HG03520 (cell line): ENCODE data around the gene PHACTR1.
A peak's percentile ranks its signal among the peaks of the same experiment; 100 is the strongest.

ENCODE experiments used
- ATAC-seq: cut with Tn5 transposase; IDR thresholded peaks from one replicate; pipeline ENCODE4 v1.9.1; 2021; ENCODE audit warnings: mild to moderate bottlenecking, moderate library complexity; ENCODE audit not compliant: unreplicated experiment

PHACTR1 gene

DNA sequence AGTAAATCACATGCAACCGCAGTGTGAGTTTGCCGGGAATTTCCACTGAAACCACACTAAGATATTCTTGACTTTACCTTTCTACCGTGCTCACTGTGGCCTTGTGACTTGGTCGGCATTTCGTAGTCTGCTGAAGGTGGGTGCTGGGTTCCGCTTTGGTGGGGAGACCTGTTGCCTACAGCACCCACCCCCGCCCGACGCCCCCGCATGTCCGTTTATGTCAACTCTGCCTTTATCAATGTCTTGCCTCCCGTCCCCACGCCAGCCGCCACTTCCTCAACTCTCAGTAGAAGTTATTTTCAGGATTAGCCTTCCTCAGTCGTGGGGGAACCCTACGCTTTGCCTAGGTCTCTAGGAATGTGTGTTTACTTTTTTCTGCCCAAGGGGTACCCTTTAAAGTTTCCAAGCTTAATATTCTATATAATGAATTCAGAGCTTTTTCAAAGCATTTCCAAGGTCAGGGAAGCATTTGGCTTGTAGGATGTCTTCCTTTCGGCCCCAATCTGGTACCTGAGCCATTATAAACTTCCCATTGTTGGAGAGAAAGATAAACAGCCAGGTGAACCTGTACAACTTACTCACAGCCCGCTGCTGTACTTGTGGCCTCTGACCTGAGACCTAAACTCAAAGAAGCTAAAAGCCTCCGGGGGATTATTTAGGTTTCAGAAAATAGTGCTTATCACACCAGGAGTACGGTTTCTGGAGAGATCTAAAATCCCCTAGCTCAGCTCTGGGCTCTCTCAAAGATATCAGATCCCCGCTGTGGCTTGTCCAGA lies 557.6 kb downstream of the PHACTR1 start:
- peak; percentile 53 for ATAC-seq

DNA sequence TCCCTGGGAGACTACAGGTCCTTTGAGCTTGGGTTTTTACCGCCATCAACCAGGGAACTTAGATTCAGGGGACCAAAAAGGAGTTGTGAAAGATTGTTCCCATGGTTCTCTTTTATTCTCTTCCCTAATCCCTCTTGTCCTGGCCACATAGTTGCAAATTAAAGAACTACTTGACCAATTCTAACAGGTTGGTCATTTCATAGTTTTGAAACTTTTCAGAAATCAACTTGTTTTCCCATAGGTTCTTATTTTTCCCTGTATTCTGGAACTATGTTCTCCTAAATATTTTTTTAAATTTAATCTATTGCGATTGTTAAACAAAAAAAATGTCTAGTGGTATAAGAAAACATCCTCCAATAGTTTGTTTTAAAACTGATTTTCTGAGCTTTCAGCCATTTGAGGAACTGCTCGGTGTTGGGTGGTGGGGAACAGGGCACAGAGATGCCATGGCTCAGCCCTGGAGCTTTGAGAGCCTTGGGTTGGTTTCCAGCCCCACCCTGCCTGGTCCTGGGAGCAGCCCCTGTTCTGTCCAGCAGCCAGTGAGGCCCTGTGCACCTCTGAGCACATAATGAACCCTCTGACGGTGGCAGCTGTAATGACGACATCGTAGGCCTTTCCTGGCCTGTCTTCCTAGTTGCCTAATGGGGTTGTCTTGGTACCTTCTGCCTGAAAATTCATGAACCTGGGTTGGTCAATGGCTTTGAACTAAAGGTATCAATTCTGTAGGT lies 558.3 kb downstream of the PHACTR1 start:
- ATAC-seq: no peak

DNA sequence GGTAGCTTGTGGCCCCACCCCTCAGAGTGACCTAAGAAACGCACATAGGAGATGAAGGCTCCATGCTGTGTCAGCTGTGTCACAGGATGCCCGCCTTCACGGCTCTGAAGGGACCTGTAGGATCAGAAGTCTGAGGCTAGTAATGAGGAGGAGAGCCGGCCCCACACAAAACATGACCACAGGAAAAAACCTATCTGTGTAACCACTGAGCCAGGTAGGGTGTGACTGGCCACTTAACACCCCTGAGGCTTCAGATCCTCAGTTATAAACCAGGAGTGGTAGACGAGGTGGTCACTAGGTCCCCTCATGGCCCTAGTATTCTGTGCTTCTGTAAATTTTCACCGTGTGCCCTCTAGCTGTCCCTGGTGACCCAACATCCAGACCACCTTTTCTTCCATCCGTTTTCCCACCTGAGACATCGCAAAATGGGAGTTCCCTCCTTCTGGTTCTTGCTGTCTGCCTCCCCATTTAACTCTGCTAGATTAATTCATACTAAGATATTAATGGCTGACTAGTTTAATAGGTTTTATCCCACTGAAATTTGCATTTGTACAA lies 558.9 kb downstream of the PHACTR1 start:
- ATAC-seq: no peak

DNA sequence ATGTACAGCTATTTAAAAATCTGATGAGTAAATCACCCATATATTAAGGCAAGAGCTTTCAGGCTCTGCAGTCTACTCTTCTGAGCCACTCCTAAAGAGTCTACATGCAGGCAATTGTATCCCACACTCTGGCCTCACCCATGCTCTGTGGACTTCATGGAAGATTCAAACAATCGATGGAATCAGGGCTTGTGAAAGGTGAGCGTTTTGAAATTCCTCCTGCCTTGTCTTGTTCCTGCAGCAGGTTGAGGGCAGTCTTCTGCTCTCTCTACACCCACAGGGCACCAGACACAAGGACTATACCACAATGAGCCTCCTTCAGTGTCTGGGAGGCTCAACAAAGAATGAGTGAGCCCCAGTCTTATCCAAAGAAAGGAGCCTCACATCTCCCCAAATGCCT lies 560.7 kb downstream of the PHACTR1 start:
- ATAC-seq: no peak

DNA sequence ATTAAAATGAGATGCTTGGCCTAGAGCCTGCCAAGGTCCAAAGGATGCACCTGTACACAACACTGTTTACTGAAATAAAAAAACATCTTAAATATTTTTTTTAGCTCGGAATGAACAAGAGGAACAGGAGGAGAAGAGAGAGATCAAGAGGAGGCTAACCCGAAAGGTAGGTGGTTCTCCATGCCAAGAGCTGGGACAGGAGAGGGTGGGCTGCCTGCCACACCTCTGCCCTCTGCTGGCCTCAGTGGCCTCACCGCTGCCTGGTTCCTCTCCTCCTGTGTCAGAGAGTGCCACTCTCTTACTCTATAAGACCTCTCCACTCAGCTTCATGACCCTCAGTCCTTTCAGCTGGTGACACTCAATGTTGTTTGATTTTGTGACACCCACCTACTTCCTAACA lies 561.6 kb downstream of the PHACTR1 start:
- ATAC-seq: no peak

DNA sequence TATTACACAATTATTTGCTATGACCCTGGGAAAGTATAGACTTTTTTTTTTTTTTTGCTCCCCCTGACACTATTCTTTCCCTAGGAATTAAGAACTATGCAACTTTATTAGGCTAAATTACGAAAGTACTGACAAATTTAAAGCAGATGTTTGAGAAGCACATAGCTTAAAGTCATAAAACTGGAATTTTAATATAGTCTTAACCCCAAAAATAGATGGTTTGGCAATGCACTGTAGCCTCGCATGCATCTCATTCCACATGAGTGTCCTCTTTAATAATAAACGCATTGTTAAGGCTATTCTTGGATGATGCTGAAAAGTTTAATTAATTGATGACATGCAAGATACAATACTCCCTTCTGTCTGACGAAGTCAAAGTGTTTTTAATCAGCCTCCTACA lies 562.4 kb downstream of the PHACTR1 start:
- no peak for ATAC-seq

DNA sequence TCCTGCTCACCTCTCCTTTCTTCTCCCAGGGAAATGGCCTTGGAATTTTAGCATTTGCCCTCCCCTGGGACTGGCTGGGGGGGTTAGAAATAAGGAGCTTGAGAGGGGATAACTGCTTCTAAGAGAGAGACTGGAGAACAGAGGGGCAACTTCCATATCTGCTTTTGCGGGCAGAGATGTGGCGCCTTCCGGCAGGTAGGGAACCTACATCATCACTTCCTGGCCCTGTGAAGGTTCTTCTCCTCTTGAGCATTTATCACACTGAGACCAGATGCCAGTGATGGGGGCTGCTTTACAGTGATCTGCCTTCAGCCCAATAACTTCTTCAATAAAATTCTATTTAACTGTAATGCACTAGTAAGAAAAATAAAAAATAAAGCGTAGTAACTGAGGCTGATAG lies 563.7 kb downstream of the PHACTR1 start:
- ATAC-seq: no peak

DNA sequence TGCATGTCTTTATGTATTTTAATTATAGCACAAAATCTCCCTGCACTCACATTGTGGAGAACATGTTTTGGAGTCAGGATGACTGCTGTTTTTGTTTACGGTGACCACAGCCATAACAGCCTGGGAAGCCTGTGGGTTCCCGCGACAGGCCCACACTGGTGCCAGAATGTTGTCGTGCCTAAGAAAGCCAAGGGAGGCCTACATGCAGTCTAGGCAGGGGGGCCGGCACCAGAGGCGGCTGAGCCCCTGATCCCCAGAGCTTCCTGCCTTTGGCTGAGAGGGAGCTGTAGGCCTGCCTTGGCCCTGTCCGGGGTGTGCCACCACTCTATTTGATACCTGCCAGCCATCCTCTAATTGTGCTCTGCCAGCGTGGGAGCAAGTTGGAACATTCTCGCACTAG lies 565.1 kb downstream of the PHACTR1 start:
- no peak for ATAC-seq

DNA sequence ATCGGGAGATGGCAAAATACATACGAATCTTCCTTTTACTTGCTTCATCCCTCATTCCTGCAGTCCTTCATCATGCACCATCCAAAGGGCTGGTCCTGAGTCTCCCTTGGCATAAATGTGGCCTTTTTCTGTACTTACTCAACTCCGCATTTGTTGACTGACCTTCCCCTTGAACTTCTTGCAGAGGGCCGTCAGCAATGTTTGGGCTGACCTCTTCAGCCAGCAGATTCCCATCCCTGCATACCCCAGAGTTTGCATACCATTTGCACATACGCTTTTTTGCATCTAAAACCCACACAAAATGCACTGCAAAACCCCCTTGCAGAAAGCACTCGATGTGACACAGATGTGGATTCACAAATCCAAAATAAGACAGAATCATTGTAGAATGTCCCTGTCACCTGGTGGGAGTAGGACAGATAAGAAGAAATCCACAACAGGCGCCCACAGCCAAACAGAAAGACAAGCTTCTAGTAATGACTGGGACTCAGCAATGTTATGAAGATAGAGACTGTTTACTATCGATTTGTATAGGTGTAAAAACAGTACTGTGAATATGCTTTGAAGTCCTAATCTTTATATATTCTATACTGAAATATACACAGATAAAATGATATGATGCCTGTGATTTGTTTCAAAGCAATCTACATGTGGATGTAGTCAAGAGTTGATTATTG lies 566.0 kb downstream of the PHACTR1 start:
- ATAC-seq: no peak

DNA sequence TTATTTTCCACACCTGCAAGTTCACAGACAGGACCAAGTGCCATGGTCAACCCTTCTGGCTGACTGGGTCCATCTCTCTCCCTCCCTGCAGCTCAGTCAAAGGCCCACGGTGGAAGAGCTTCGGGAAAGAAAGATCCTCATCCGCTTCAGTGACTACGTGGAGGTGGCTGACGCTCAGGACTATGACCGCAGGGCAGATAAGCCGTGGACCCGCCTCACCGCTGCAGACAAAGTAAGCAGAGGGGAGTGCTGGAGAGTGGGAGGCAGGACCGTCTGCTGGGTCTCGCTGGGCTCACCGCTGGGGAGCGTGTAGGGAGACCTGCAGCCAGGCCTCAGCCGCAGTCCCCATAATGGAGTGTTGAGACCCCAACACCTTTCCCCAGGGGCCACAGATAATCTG lies 566.8 kb downstream of the PHACTR1 start:
- ATAC-seq: no peak

DNA sequence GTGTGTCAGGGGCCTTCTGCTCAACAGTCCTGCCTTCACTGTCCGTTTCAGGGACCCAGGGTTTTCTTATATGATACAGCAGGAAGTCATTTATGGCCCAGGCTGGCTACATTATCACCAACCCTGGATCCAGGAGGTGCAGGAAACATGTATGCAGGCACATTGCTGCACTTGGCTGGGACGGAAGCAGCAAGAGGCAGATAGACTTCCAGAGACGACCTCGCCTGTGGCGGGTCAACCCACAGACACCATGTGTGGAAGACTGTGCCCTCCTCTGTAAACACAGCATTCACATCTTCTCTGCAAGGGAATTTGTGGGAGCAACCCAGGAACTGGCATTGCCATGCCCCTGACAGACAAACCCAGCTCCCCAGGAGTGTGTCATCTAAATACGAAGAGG lies 568.1 kb downstream of the PHACTR1 start:
- ATAC-seq: no peak

DNA sequence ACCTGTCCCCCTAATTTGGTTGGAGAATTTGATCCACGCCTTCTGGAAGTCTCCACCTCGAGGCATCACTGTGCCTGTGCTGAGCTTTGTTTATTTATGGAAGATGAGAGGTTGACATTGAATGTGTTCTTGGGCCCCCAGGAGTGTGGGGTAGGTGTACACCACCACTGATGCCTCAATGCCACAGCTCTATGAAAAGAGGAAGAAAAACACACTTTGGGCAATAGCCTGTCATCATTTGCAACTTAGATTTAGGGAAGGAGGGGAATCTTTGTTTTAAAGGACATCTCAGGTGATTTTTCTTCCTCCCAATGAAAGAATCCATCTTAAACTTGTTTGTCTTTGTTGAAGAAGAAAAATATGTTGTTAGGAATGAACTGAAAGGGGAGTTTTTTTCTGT lies 569.1 kb downstream of the PHACTR1 start:
- no peak for ATAC-seq

DNA sequence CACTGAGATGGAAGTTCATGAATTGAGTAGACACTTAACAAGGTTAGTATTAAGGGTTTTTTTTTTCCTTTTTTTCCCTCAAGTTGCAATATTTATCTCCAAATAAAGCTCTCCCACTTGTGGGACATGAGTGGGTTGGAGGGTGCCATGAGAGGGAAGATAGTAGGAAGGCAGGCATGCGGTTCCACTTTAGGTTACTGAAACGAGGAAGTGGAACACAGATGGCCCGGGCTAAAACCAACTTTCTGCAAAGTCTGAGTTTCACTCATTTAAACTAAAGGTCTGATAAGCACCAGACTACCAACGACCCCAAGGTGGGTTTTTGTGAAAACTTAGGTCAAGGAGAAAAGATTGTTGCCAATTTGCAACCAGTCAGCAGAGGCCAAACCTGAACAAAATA lies 569.6 kb downstream of the PHACTR1 start:
- no peak for ATAC-seq

DNA sequence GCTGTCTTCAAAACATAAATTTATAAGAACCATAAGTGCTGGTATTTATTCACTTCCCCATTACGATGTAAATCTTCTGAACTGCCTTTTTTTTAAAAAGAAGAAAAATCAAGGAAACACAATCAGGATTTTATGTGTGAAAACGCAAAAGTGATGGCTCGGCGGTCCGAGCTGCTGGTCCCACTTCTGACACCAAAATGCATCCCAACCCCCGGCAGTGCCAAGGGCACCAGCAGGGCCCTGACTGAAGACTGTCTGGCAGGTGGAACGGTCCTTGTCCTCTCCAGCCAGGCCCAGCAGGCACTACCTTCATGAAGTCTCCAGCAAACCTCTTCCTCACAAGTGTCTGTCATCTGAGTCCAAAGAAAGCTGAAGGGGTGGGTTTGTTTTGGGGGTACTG lies 570.5 kb downstream of the PHACTR1 start:
- ATAC-seq: no peak

DNA sequence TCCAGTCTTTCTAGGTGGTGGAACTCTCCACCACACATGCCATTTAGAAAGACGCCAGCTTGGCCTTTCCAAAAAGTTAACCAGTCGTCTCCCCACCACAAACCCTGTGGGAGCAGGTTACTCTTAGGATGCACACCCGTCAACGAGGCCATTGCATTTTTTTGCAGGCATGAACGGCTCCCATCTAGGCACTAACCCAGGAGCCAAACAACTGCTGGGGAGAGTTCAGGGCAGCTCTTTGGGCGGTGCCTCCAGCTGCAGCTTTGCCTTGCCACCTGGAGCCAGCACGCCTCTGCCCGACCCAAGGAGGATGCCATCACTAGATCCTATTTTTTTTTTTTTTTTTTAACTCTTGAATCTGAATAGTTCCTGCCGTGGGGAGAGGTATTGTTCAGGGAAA lies 571.9 kb downstream of the PHACTR1 start:
- no peak for ATAC-seq

DNA sequence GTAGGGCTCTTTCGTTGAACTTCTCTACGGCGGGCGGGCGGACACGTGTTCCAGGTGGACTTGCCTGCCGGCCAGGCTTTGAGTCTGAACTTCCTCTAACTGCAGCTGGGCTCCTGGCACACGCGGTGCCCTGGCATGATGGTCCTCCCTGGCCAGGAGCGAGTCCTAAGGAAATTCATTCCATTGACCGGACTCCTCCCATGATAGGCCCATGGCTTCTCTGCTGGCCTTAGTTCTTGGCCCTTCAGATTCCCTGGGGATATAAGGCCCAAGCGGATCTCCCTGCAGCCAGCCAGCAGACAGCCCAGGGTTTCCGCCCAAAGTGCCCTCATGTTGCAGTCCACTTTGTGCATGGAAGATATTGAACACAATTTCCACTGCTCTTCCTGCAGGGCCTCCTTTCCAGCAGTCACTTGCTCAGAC lies 572.4 kb downstream of the PHACTR1 start:
- ATAC-seq: no peak

DNA sequence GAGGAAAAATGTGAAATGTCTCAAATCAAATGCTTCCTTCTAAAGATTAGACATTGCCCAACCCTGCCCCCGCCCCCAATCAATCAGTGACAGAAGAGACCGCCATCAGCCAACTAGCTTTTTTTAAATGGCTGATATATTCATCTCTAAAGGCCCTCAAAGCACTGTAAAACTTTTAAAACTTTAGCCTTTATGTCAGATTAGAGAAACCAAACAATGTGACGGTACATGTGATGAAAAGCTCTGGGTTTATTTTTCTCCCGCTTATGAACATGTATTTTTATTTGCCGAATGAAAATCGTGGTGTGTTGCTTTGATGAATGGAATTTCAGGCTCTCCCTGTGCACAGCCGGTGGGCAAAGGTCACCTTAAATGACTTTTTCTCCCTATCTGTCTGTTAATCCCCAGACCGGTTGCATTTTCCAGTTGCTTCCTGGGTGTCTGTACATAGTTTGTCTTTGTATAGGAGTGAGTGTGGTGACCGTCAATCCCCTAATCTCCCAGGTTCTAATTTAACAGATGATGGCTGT lies 573.3 kb downstream of the PHACTR1 start:
- no peak for ATAC-seq

DNA sequence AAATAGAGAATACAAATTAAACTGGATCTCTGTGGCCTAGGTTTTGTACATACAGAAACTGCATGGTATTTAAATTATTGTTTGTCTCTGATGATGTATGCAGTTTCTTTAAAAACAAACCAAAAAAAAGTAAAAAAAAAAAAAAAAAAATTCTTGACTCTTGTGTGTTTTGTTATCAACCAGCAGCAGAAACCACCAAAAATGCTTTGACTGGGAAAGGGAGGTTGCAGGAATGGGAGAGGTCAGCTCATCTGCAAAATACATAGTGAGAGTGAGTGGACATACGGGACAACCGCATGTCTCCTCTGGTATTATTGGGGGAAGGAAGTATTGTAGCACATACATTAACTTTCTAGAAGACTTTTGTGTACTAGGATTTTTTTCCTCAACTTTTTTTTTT lies 573.8 kb downstream of the PHACTR1 start:
- no peak for ATAC-seq

DNA sequence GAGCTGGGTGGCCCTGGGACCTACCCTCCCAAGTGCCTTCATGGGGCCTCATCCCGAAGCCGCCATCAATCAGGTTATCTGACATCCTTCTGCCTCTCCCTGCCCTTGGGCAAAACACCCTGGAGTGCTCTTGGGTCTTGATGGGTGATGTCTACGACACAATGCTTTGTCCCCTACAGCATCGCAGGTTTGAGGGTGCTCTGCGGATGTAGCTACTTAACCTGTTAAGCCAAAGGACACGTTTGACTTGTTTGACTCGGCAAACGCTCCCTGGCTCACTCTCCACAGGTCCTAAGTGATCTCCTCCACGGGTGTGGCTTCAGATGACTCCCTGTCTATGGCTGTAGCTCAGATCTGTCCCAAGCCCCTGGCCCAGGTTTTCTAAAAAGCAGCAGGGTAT lies 576.2 kb downstream of the PHACTR1 start:
- no peak for ATAC-seq

DNA sequence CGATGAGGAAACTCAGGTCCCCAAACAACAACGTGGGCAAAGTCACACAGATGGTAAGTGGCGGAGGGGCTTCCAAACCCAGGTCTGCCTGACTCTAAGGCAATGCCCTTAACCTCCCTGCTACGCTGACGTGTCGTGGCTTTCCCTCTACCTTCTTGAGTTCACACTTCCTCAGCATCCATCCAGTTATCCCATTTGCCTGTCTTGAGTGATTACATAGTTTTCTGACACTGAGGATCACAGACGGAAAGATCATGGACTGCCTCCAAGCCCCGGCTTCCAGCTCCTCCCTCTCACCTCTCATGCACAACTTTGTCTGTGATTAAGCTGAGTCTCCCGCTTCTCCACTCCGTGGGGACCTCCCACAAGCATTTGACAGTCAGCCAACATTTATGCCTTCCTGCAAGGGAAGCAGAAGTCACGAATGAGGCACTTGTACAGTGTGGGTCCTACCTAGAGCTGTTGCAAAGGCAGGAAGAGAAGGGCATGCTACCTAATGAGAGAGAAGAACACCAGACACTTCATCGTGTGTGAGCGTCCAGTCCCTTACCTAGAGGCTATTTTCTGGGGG lies 578.0 kb downstream of the PHACTR1 start:
- ATAC-seq: no peak

DNA sequence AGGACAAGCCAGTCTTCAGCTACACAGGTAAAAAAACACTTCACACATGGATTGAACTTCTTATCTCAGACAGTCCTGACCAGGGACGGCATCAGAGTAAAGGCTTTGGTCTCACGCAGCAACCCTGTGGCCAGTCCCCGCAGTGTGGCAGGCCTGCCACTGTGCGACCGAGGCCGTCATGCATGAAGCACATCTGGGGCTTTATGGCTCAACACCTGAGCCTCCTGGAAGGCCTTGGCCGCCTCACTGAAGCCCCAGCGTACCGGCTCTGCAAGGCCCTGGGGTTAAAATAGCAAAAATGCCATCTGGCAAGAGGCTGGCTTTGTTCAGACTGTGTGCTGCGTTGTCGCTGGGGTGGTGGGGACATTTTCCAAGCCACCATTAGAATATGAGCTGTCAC lies 579.0 kb downstream of the PHACTR1 start:
- no peak for ATAC-seq
